GM23248 (cell line): Measurements from ENCODE around the gene KRTAP10-11. TPM values are rescaled to one million over a fixed set of nuclear protein-coding genes. Genes with fewer than 3 reads are reported as not detected.
"Not testable (repeated sequence)": the region's sequence is repeated elsewhere in the genome, so short reads cannot be mapped to it uniquely, and the experiment has no call there.

Experiments used
- DNase-seq: peaks from one replicate; pipeline ENCODE4 v3.0.0-alpha.2; 2015
- H2AFZ ChIP-seq: fragments of 200-600 bp; sonication (generic); 2 replicates; pipeline ENCODE4 v1.6.1; 2016; ENCODE audit warnings: antibody characterized with exemption
- H3F3A ChIP-seq: fragments of 200-600 bp; sonication (generic); 2 replicates; pipeline ENCODE4 v1.6.1; 2016; ENCODE audit warnings: mild to moderate bottlenecking, antibody characterized with exemption, mixed run types; ENCODE audit not compliant: insufficient read depth
- H3K27ac ChIP-seq: fragments of 200-600 bp; sonication (generic); 2 replicates; pipeline ENCODE4 v1.5.1; 2016; ENCODE audit warnings: mild to moderate bottlenecking
- H3K27me3 ChIP-seq: fragments of 200-600 bp; sonication (generic); replicated peaks from 2 replicates; pipeline ENCODE4 v1.6.1; 2016; ENCODE audit warnings: mild to moderate bottlenecking; ENCODE audit not compliant: insufficient read depth
- H3K36me3 ChIP-seq: fragments of 200-600 bp; sonication (generic); 2 replicates; pipeline ENCODE4 v1.6.1; 2016; ENCODE audit warnings: low read depth, mild to moderate bottlenecking
- H3K4me1 ChIP-seq: fragments of 200-600 bp; sonication (generic); 2 replicates; pipeline ENCODE4 v1.6.1; 2016; ENCODE audit warnings: mild to moderate bottlenecking; ENCODE audit not compliant: insufficient read depth
- H3K4me2 ChIP-seq: fragments of 200-600 bp; sonication (generic); one replicate; pipeline ENCODE4 v1.6.1; 2016; ENCODE audit warnings: mild to moderate bottlenecking; ENCODE audit not compliant: unreplicated experiment
- H3K4me3 ChIP-seq: fragments of 200-600 bp; sonication (generic); 2 replicates; pipeline ENCODE4 v1.5.1; 2016; ENCODE audit warnings: mild to moderate bottlenecking
- H3K79me2 ChIP-seq: fragments of 200-600 bp; sonication (generic); 2 replicates; pipeline ENCODE4 v1.6.1; 2016; ENCODE audit warnings: mild to moderate bottlenecking; ENCODE audit not compliant: insufficient read depth
- H3K9ac ChIP-seq: fragments of 200-600 bp; sonication (generic); 2 replicates; pipeline ENCODE4 v1.6.1; 2016; ENCODE audit warnings: mild to moderate bottlenecking
- H3K9me2 ChIP-seq: fragments of 200-600 bp; sonication (generic); 2 replicates; pipeline ENCODE4 v1.6.1; 2016; ENCODE audit warnings: mixed run types, mild to moderate bottlenecking, moderate library complexity; ENCODE audit not compliant: insufficient read depth
- H3K9me3 ChIP-seq: fragments of 200-600 bp; sonication (generic); one replicate; pipeline ENCODE4 v1.6.1; 2017; ENCODE audit warnings: low read depth
- H4K20me1 ChIP-seq: fragments of 200-600 bp; sonication (generic); 2 replicates; pipeline ENCODE4 v1.6.0; 2016; ENCODE audit not compliant: insufficient read depth
- EZH2 ChIP-seq: fragments of 200-600 bp; sonication (generic); IDR thresholded peaks from 2 replicates; pipeline ENCODE4 v1.6.1; 2018; ENCODE audit warnings: antibody characterized with exemption, mild to moderate bottlenecking; ENCODE audit not compliant: insufficient read depth, poor library complexity, severe bottlenecking
- EZH2phosphoT487 ChIP-seq: fragments of 200-600 bp; sonication (generic); IDR thresholded peaks from 2 replicates; pipeline ENCODE4 v1.6.1; 2018; ENCODE audit warnings: antibody characterized with exemption, moderate library complexity, mild to moderate bottlenecking, low read depth; ENCODE audit not compliant: insufficient read depth
- WGBS, 2 experiments: methylation state at CpG; one replicate each; pipeline ENCODE4 v1.1.6; 2015 to 2017; ENCODE audit warnings: low lambda C conversion rate in 2 of 2, low coverage in 1 of 2; ENCODE audit errors: missing lambda C conversion rate in 2 of 2; 5-methylcytosine and 5-hydroxymethylcytosine counted together
- in situ Hi-C: fragments of 300-500 bp; cut with MboI; formaldehyde crosslinking; loops from 2 replicates; pipeline ENCODE4 v1.15.0; 2020
- polyA plus RNA-seq: library from polyadenylated mRNA; unstranded; fragments of >200 nt; fragmentation: Nextera tagmentation; extraction: Ambion mirVana; gene quantifications from 2 replicates; pipeline ENCODE4 v1.2.1, GENCODE V29; 2016
- total RNA-seq: library from RNA; depleted of rRNA; stranded (reverse); fragments of >200 nt; shearing (Covaris generic); gene quantifications from 2 replicates; pipeline ENCODE4 v1.2.3, GENCODE V29; 2014

KRTAP10-11 gene
- total and polyA plus RNA-seq, 2 experiments from 2014 or later = not detected

- peaks cover 4% of the 10 kb centered on the region for H3K9me3 ChIP-seq
- no peak overlapping the region for H3K4me3 ChIP-seq
- H4K20me1 ChIP-seq = no peaks in the 10 kb centered on the region
- no peak for TF ChIP-seq EZH2
- no peak for TF ChIP-seq EZH2phosphoT487
- H3K27ac ChIP-seq = no peak overlapping the region
- no peak overlapping the region for H2AFZ ChIP-seq
- H3K4me2 ChIP-seq = no peak overlapping the region
- no peaks in the 10 kb centered on the region for H3K4me1 ChIP-seq
- H3K36me3 ChIP-seq = no peaks in the 10 kb centered on the region
- no peaks in the 10 kb centered on the region for H3K27me3 ChIP-seq
- WGBS, 2 experiments = 48 to 51% methylated on average over 2 of the region's 2 CpGs
- no peaks in the 10 kb centered on the region for H3F3A ChIP-seq
- in situ Hi-C loops = no loop called here
- DNase-seq = no peak
- no peak overlapping the region for H3K9ac ChIP-seq
- no peaks in the 10 kb centered on the region for H3K79me2 ChIP-seq
- no peaks in the 10 kb centered on the region for H3K9me2 ChIP-seq
These were observed 15.8 kb upstream of the KRTAP10-11 start for GRCh38 chr21:44630440-44630839.

- TF ChIP-seq EZH2 = no peak
- no peak for TF ChIP-seq EZH2phosphoT487
- DNase-seq = no peak
- in situ Hi-C loops = no loop called here
These were observed 14.1 kb upstream of the KRTAP10-11 start for GRCh38 chr21:44632067-44632466.

GRCh38 chr21:44636209-44637017, 9.8 kb upstream of the KRTAP10-11 start:
- H3F3A ChIP-seq = no peaks in the 10 kb centered on the region

More at GRCh38 chr21:44632067-44632466, 14.1 kb upstream of the KRTAP10-11 start:
- Histone ChIP-seq H3K9me2 (no peaks in the 10 kb centered on the region), H3K4me3 (no peak overlapping the region), H3K9me3 (peaks cover 4% of the 10 kb centered on the region), H3K4me2 (no peak overlapping the region), H3K27me3 (no peaks in the 10 kb centered on the region), H4K20me1 (no peaks in the 10 kb centered on the region), H3K79me2 (no peaks in the 10 kb centered on the region), H3K27ac (no peak overlapping the region), H3K9ac (no peak overlapping the region), H3F3A (no peaks in the 10 kb centered on the region), H3K4me1 (no peaks in the 10 kb centered on the region), H3K36me3 (no peaks in the 10 kb centered on the region), H2AFZ (no peak overlapping the region)
- 63 to 64% methylated on average over 1 of the region's 1 CpG for WGBS, 2 experiments

GRCh38 chr21:44637018-44637850, 9.0 kb upstream of the KRTAP10-11 start, which contains the start of gene KRTAP10-10:
KRTAP10-10 (plus strand) TSS chr21:44637356; CDS start chr21:44637418, 62 bp downstream.
- in situ Hi-C loops = no loop called here
- no peak within 1 kb of the TSS for H2AFZ ChIP-seq
- no peaks in the 10 kb centered on the region for H3K36me3 ChIP-seq
- no peaks in the 10 kb centered on the region for H3K27me3 ChIP-seq
- no peak within 1 kb of the TSS for H3K9ac ChIP-seq
- WGBS, 2 experiments = 30 to 32% methylated on average over 21 of the region's 21 CpGs
- no peaks in the 10 kb centered on the region for H3F3A ChIP-seq
- peaks cover under 1% of the 10 kb centered on the region for H3K9me3 ChIP-seq
- no peak within 1 kb of the TSS for H3K27ac ChIP-seq
- H3K79me2 ChIP-seq = no peaks in the 10 kb centered on the region
- H3K9me2 ChIP-seq = no peaks in the 10 kb centered on the region
- no peaks in the 10 kb centered on the region for H3K4me1 ChIP-seq
- no peak for TF ChIP-seq EZH2
- no peak for TF ChIP-seq EZH2phosphoT487
- no peak for DNase-seq
- no peak within 1 kb of the TSS for H3K4me2 ChIP-seq
- H3K4me3 ChIP-seq = no peak within 1 kb of the TSS
- H4K20me1 ChIP-seq = no peaks in the 10 kb centered on the region

More at GRCh38 chr21:44636209-44637017, 9.8 kb upstream of the KRTAP10-11 start:
- Histone ChIP-seq H3K4me1 (no peaks in the 10 kb centered on the region), H4K20me1 (no peaks in the 10 kb centered on the region), H3K36me3 (no peaks in the 10 kb centered on the region), H3K9ac (no peak overlapping the region), H3K79me2 (no peaks in the 10 kb centered on the region), H2AFZ (no peak overlapping the region), H3K27me3 (no peaks in the 10 kb centered on the region), H3K9me2 (no peaks in the 10 kb centered on the region), H3K9me3 (peaks cover 4% of the 10 kb centered on the region), H3K27ac (no peak overlapping the region), H3K4me3 (no peak overlapping the region), H3K4me2 (no peak overlapping the region)
- in situ Hi-C loops = no loop called here
- DNase-seq = no peak
- TF ChIP-seq EZH2phosphoT487 (no peak), EZH2 (no peak)
- 46 to 50% methylated on average over 15 of the region's 15 CpGs for WGBS, 2 experiments

GRCh38 chr21:44637851-44638348, 8.3 kb upstream of the KRTAP10-11 start:
- H3K4me2 ChIP-seq = not testable (repeated sequence)
- 27 to 30% methylated on average over 10 to 11 of the region's 12 CpGs for WGBS, 2 experiments

GRCh38 chr21:44638506-44639330, 7.5 kb upstream of the KRTAP10-11 start:
- H2AFZ ChIP-seq, H3K9ac ChIP-seq, DNase-seq, H3F3A ChIP-seq, H3K4me1 ChIP-seq, H3K79me2 ChIP-seq, in situ Hi-C loops, H3K9me2 ChIP-seq, H3K4me2 ChIP-seq, H4K20me1 ChIP-seq, H3K9me3 ChIP-seq, H3K27me3 ChIP-seq, H3K36me3 ChIP-seq, H3K4me3 ChIP-seq, H3K27ac ChIP-seq: not testable (repeated sequence)
- 47 to 58% methylated on average over 17 to 19 of the region's 21 CpGs for WGBS, 2 experiments

More at GRCh38 chr21:44637851-44638348, 8.3 kb upstream of the KRTAP10-11 start:
- H2AFZ ChIP-seq, H3K9me2 ChIP-seq, H3K4me1 ChIP-seq, H3K9me3 ChIP-seq, H3K4me3 ChIP-seq, H3K36me3 ChIP-seq, DNase-seq, H3K79me2 ChIP-seq, H3F3A ChIP-seq, H3K27me3 ChIP-seq, in situ Hi-C loops, H3K9ac ChIP-seq, H3K27ac ChIP-seq, H4K20me1 ChIP-seq: not testable (repeated sequence)
